ENCODE measurements around the gene PIP4K2B.

The PIP4K2B gene

GRCh38 chr17:38753071-38753506, 46.3 kb downstream of the PIP4K2B start:
- TF ChIP-seq REST (IDR thresholded peaks at IDR 0.05; ENCODE audit: insufficient read depth in 1 of 2, low read depth in 2 of 2, low read length in 2 of 2), result no peak
- TF ChIP-seq TAF1 (IDR thresholded peaks at IDR 0.05; ENCODE audit: borderline replicate concordance, insufficient read depth, low read length), result no peak
- TF ChIP-seq FOXP2 (optimal IDR thresholded peaks at IDR 0.05; ENCODE audit: borderline replicate concordance, extremely low read depth, extremely low read length, insufficient read depth), result no peak
- TF ChIP-seq POLR2AphosphoS5 (IDR thresholded peaks at IDR 0.05; ENCODE audit: low read depth, low read length), result no peak
- no peak for TF ChIP-seq SIN3A (IDR thresholded peaks at IDR 0.05; ENCODE audit: borderline replicate concordance, insufficient read depth, low read length)

GRCh38 chr17:38752308-38753070, 46.9 kb downstream of the PIP4K2B start, which contains the start of gene PSMB3:
PSMB3 (plus strand) TSS chr17:38752741; CDS start chr17:38752827, 86 bp downstream.
- TF ChIP-seq TAF1 (IDR thresholded peaks at IDR 0.05; ENCODE audit: borderline replicate concordance, insufficient read depth, low read length) (peak; percentile 82; the same call in 1 of the 2 replicates), REST (IDR thresholded peaks at IDR 0.05; ENCODE audit: insufficient read depth in 1 of 2, low read depth in 2 of 2, low read length in 2 of 2) (peak; percentile 25 to 50; a peak in 1 of 4 replicates), POLR2AphosphoS5 (IDR thresholded peaks at IDR 0.05; ENCODE audit: low read depth, low read length) (peak; percentile 77), FOXP2 (optimal IDR thresholded peaks at IDR 0.05; ENCODE audit: borderline replicate concordance, extremely low read depth, extremely low read length, insufficient read depth) (peak; percentile 71), SIN3A (IDR thresholded peaks at IDR 0.05; ENCODE audit: borderline replicate concordance, insufficient read depth, low read length) (peak; percentile 71; the same call in 1 of the 2 replicates)

- TF ChIP-seq POLR2AphosphoS5 (IDR thresholded peaks at IDR 0.05; ENCODE audit: low read depth, low read length) (no peak), REST (IDR thresholded peaks at IDR 0.05; ENCODE audit: insufficient read depth in 1 of 2, low read depth in 2 of 2, low read length in 2 of 2) (peak in 1 of 2 experiments; percentile 20; a peak in 1 of 4 replicates), TAF1 (IDR thresholded peaks at IDR 0.05; ENCODE audit: borderline replicate concordance, insufficient read depth, low read length) (0 out of 2 replicates have a peak, but pooled peaks have one; percentile 53)
Measured at GRCh38 chr17:38751808-38752307, 47.5 kb downstream of the PIP4K2B start.

- TF ChIP-seq SIN3A (IDR thresholded peaks at IDR 0.05; ENCODE audit: borderline replicate concordance, insufficient read depth, low read length) (no peak), REST (IDR thresholded peaks at IDR 0.05; ENCODE audit: insufficient read depth in 1 of 2, low read depth in 2 of 2, low read length in 2 of 2) (no peak), FOXP2 (optimal IDR thresholded peaks at IDR 0.05; ENCODE audit: borderline replicate concordance, extremely low read depth, extremely low read length, insufficient read depth) (no peak), POLR2AphosphoS5 (IDR thresholded peaks at IDR 0.05; ENCODE audit: low read depth, low read length) (no peak), TAF1 (IDR thresholded peaks at IDR 0.05; ENCODE audit: borderline replicate concordance, insufficient read depth, low read length) (no peak)
Measured at GRCh38 chr17:38751144-38751807, 48.1 kb downstream of the PIP4K2B start.
